ENCODE results near the gene SELENOO.

SELENOO gene

DNA sequence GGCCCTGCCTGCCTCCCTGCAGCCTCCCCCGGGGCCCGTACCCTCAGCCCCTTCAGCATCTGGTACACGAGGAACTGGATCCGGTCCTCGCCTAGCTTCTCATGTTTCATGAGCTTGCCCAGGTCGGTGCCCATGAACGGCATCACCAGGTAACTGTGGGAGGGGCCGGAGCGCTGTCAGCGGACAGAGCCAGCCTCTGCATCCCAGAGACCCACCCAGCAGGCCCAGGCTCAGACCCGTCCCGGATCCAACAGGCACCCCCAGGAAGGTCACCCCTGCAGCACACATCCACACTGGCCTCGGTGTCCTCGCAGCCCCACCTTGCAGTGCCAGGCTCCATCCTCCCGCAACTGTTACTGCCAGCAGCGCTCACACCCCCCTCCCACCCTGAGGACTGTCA is 56.2 kb downstream of the SELENOO start:
- no peak for DNase-seq

- peak; percentile 72 for DNase-seq
These were observed 56.9 kb downstream of the SELENOO start for GRCh38 chr22:50257451-50258360.

- DNase-seq, result no peak
These were observed 57.8 kb downstream of the SELENOO start for GRCh38 chr22:50258361-50259292.

GRCh38 chr22:50259302-50259701 is 58.5 kb downstream of the SELENOO start:
- DNase-seq, result no peak

- no peak for DNase-seq
These were observed 59.6 kb downstream of the SELENOO start for GRCh38 chr22:50260434-50260800.

- DNase-seq, result peak; percentile 70
These were observed 60.2 kb downstream of the SELENOO start for GRCh38 chr22:50260801-50261614.

DNA sequence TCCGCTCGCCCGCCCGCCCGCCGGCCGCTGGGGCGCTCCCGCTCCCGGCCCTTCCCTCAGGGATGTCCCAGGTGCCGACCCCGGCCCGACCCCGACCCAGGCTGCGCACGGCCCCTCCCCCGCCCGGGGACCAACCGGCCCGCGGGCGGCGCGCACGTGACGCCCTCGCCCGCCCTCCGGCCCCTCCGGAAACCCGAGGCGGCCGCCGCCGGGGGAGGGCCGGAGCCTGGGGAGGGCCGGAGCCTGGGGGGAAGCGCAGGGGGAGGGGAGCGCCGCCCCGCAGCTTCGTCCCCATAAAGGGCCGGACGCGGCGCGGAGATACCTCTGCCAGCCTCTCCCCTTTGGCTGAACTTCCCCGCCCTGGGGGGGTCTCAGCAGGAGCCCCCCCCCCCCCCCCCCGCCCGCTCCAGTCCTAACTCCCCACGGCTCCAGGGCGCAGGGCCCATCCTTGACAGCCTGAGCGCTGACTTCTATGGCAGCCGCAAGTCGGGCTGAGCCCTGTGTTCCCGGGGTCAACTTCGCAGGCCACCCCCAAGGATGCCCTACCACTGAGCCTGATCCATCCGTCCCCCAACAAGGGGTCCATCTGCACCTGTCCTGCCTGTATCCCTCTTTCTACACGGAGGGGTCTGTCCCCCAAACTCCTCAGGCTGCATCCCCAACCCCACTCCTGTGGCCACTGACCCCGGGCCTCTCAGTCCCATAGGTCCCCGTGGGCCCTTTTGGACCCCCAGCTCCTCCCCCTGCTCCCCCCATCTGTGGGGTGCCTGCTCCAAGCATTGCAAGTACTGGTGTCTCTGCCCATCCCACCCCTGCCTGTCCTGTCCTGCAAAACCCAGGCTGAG is 61.0 kb downstream of the SELENOO start, which contains the start of gene MAPK12:
MAPK12 (minus strand) TSS at position 69 of the 845 bp plus-strand sequence. CDS start 174 bp downstream, outside the sequence.
- DNase-seq, result no peak

- DNase-seq, result no peak
These were observed 61.7 kb downstream of the SELENOO start for GRCh38 chr22:50262460-50262911.

GRCh38 chr22:50262973-50263617 is 62.3 kb downstream of the SELENOO start:
- DNase-seq, result no peak

DNA sequence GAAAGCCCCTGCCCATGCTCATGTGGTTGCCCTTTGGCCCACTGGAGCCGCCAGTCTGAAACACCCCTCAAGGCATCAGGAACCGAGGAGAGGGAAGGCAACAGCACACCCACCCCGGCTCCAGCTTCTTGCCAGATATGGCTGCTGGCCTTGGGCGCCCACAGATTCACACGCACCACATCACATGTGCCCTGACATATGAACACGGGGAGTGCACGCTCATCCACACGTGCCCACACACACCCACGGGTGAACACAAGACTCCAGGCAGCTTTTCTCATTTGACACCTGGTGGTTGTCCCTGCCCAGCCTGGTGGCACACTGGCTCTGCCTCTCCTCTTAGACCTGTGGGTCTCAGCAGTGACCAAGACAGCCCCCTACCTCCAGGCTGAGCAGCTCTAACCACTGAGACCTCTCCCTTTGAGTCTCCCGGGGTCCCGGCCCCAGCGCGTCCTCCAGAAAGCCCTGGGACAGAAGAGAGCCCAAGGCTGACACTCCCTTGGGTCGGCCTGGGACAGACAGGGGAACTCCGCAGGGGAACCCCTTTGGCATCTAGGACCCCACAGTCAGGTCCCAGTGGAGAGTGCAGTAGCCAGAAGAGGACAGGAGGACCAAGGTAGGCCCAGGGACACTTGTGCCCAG is 63.4 kb downstream of the SELENOO start:
- DNase-seq, result no peak

GRCh38 chr22:50264946-50265669 is 64.3 kb downstream of the SELENOO start:
- no peak for DNase-seq

DNA sequence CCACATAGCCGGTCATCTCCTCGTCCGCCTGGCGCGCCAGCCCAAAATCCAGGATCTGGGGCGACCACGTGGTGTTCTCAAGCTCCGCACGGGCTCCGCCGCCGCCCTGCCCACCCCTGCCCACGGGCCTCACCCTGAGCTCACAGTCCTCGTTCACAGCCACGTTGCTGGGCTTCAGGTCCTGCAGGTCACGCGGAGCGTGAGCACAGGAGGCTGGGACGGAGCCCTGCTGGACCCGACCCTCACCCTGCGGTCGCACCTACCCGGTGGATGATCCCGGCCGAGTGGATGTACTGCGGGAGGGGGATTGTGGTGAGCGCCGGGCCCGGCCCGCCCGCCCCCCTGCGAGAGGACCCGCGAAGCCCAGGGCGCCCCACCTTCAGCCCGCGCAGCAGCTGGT is 66.2 kb downstream of the SELENOO start:
- no peak for DNase-seq
